ENCODE measurements around the gene STARD3. TPM values are rescaled to one million over a fixed set of nuclear protein-coding genes. Genes with fewer than 3 reads are reported as not detected.

Gene STARD3
- total RNA-seq, 4 donors from 2014 or later: 44.5 to 73.6 (median 53.0) TPM

DNA sequence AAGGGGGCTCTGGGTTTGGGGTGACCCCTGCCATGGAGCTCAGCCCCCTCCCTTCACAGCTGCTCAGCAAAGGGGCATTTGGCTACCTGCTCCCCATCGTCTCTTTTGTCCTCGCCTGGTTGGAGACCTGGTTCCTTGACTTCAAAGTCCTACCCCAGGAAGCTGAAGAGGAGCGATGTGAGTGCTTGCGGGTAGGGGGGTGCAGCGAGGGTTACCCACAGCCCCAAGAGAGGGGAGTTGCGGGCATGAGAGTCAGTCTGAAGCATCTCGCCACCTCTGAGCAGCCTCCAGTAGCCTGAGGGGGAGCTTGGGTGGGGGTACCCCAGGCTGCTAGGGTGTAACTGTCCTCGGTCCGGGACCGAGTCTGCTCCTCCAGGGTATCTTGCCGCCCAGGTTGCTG, 21.4 kb downstream of the STARD3 start:
- TF ChIP-seq CTCF (IDR thresholded peaks at IDR 0.05) (no peak), POLR2A (IDR thresholded peaks at IDR 0.05) (no peak)
- peaks cover 14 to 16% of the 10 kb centered on the region in 2 donors for H3K4me1 ChIP-seq
- H3K27ac ChIP-seq: no peak overlapping the region
- WGBS, 2 donors: 94 to 97% methylated on average over 11 of the region's 11 CpGs
- no peaks in the 10 kb centered on the region for H3K27me3 ChIP-seq
- no peaks in the 10 kb centered on the region for H3K9me3 ChIP-seq
- H3K36me3 ChIP-seq: peaks cover 17 to 18% of the 10 kb centered on the region in 2 donors
- intact Hi-C loops (cut with DNase I): no loop called here
- no peak for DNase-seq
- H3K4me3 ChIP-seq (replicated peaks in 1 of 3): no peak overlapping the region

GRCh38 chr17:39658760-39659159, 21.8 kb downstream of the STARD3 start:
- TF ChIP-seq POLR2A (IDR thresholded peaks at IDR 0.05) (no peak), CTCF (IDR thresholded peaks at IDR 0.05) (no peak)
- Histone ChIP-seq H3K27me3 (no peaks in the 10 kb centered on the region), H3K4me1 (peaks cover 15 to 20% of the 10 kb centered on the region in 2 donors), H3K9me3 (no peaks in the 10 kb centered on the region), H3K36me3 (peaks cover 17 to 18% of the 10 kb centered on the region in 2 donors), H3K27ac (peak overlapping the region in 2 of 3 donors; percentile 12 to 79), H3K4me3 (replicated peaks in 1 of 3) (no peak overlapping the region)
- WGBS, 2 donors: 92 to 95% methylated on average over 3 of the region's 3 CpGs
- DNase-seq: no peak
- intact Hi-C loops (cut with DNase I): no loop called here

DNA sequence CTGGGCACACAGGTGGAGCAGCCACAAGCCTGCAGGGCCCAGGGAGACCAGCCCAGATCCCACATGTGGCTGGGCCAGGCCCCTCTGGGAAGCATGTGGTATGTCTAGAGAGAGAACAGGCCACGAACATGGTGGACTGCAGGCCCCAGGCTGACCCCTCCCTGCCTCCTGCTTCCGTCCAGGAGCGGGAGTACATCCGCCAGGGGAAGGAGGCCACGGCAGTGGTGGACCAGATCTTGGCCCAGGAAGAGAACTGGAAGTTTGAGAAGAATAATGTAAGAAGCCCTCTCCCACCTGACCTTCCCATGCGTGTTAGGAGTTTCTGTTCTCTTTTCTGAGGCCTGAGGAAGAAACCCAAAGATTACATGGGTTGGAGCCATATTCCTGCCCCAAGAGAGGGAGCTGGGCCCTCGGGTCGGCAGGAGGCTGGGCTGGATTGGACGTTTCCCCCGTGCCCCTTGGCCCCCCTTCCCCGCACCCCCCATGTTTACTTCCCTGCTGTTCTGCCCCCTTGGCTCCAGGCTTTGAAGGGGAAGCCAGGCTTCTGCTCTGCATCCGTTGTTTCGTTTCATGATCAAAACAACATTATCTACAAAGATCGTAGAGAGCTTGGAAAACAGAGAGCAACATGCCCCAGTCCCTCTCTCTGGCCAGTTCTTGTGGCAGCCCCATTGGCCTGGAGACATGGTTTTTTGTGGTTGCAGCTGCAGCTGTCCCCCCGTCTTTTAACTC, 22.5 kb downstream of the STARD3 start:
- Histone ChIP-seq H3K27me3 (no peaks in the 10 kb centered on the region), H3K4me3 (replicated peaks in 1 of 3) (no peak overlapping the region), H3K4me1 (peaks cover 15 to 27% of the 10 kb centered on the region in 2 donors), H3K36me3 (peaks cover 17 to 18% of the 10 kb centered on the region in 2 donors), H3K27ac (peak overlapping the region; percentile 12 to 79 (median 35)), H3K9me3 (no peaks in the 10 kb centered on the region)
- TF ChIP-seq POLR2A (IDR thresholded peaks at IDR 0.05) (no peak), CTCF (IDR thresholded peaks at IDR 0.05) (no peak)
- no peak for DNase-seq
- 67 to 69% methylated on average over 15 of the region's 15 CpGs for WGBS, 2 donors
- intact Hi-C loops (cut with DNase I): no loop called here

DNA sequence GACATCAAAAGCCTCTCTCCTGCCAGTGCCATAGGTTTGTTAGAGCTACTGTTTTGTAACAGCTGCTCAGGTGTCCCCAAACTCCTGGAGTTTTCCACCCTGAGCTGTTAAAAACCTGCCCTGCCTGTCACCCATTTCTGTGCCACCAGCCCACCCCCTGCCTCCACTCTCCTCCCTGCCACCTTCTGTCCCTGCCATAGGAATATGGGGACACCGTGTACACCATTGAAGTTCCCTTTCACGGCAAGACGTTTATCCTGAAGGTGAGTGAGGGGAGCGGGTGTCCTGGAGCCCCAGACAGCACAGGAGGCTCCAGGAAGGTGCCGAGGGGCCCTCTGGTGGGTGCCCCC, 23.0 kb downstream of the STARD3 start:
- peak overlapping the region in 2 of 3 donors; percentile 35 to 79 for H3K27ac ChIP-seq
- H3K4me1 ChIP-seq: peaks cover 15 to 32% of the 10 kb centered on the region in 2 donors
- no peak overlapping the region for H3K4me3 ChIP-seq (replicated peaks in 1 of 3)

More for the DNA sequence above, 23.0 kb downstream of the STARD3 start:
- TF ChIP-seq POLR2A (IDR thresholded peaks at IDR 0.05) (no peak), CTCF (IDR thresholded peaks at IDR 0.05) (no peak)
- intact Hi-C loops (cut with DNase I): no loop called here
- Histone ChIP-seq H3K9me3 (no peaks in the 10 kb centered on the region), H3K27me3 (no peaks in the 10 kb centered on the region), H3K36me3 (peaks cover 17 to 18% of the 10 kb centered on the region in 2 donors)
- DNase-seq: no peak
- 74 to 87% methylated on average over 5 of the region's 5 CpGs for WGBS, 2 donors
